GM19025 (cell line): Measurements from ENCODE around the gene RASAL2.

ENCODE experiments used
- ATAC-seq: cut with Tn5 transposase; IDR thresholded peaks from one replicate; pipeline ENCODE4 v1.9.1; 2021; ENCODE audit warnings: mild to moderate bottlenecking, low read depth, moderate library complexity; ENCODE audit not compliant: unreplicated experiment

Gene RASAL2

GRCh38 chr1:178528228-178528952, 434.5 kb downstream of the RASAL2 start:
- no peak for ATAC-seq

- no peak for ATAC-seq
Measured at GRCh38 chr1:178528953-178529335, 435.0 kb downstream of the RASAL2 start.

GRCh38 chr1:178529364-178530036, 435.6 kb downstream of the RASAL2 start:
- ATAC-seq, result no peak

GRCh38 chr1:178530037-178530402, 436.1 kb downstream of the RASAL2 start:
- ATAC-seq, result no peak

GRCh38 chr1:178530502-178530901, 436.6 kb downstream of the RASAL2 start:
- ATAC-seq, result no peak

GRCh38 chr1:178531887-178532286, 438.0 kb downstream of the RASAL2 start:
- no peak for ATAC-seq

GRCh38 chr1:178532392-178532791, 438.5 kb downstream of the RASAL2 start:
- peak; percentile 70 for ATAC-seq

GRCh38 chr1:178533121-178533946, 439.4 kb downstream of the RASAL2 start:
- no peak for ATAC-seq
